ENCODE results near the gene TRIM62.
"Not testable (repeated sequence)": the region's sequence is repeated elsewhere in the genome, so short reads cannot be mapped to it uniquely, and the experiment has no call there.

The TRIM62 gene

DNA sequence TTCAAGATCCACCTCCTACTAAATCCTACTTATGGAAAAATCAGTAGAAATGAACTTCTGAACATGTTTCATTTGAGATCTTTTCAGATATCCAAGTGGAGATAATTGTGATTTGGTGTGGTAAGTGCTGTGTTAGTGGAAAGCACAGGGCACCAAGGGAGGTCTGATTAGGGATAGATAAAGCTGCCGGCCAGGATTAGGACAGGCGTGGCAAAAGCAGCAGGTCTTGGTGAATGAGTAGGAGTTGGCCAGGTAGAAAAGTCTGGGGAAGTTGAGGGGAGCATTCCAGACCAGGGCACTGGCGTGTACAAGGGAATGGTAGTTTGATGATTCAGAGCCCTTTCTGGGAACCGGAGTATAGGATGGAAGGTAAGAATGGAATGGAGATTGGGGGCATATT is 53.1 kb downstream of the TRIM62 start:
- H3K36me3 ChIP-seq (ENCODE audit: insufficient read depth, low read length) = no peaks in the 10 kb centered on the region; the same call in 1 of the 2 replicates
- ATAC-seq (ENCODE audit: insufficient read depth, low read depth) = no peak
- H3K4me3 ChIP-seq (ENCODE audit: low read depth in 1 of 2, low read length in 2 of 2) = peak overlapping the region in 1 of 2 experiments; percentile 95; a peak in 2 of 4 replicates
- H3K9ac ChIP-seq (ENCODE audit: low read depth, low read length) = no peak overlapping the region; the same call in 1 of the 2 replicates
- H4K20me1 ChIP-seq (ENCODE audit: insufficient read depth, low read length) = peaks cover 2% of the 10 kb centered on the region; the same call in 1 of the 2 replicates
- no peaks in the 10 kb centered on the region for H3K9me3 ChIP-seq (ENCODE audit: insufficient read depth, low read length, severe bottlenecking)
- H3K79me2 ChIP-seq (ENCODE audit: insufficient read depth, low read length) = peaks cover 28% of the 10 kb centered on the region
- TF ChIP-seq CTCF (IDR thresholded peaks at IDR 0.05; ENCODE audit: borderline replicate concordance, extremely low read depth, low read length, poor library complexity, severe bottlenecking) (no peak), EZH2 (IDR thresholded peaks at IDR 0.05; ENCODE audit: borderline replicate concordance, low read depth, low read length, severe bottlenecking) (no peak)
- H2AFZ ChIP-seq (ENCODE audit: low read depth, low read length) = no peak overlapping the region
- H3K4me2 ChIP-seq (ENCODE audit: insufficient read depth, low read length) = peak overlapping the region; percentile 94
- no peak for DNase-seq
- H3K27me3 ChIP-seq (ENCODE audit: insufficient read depth, low read length, poor library complexity) = no peaks in the 10 kb centered on the region
- peaks cover 46% of the 10 kb centered on the region for H3K4me1 ChIP-seq (ENCODE audit: insufficient read depth, low read length)
- H3K27ac ChIP-seq (ENCODE audit: low read length) = peak overlapping the region; percentile 96

DNA sequence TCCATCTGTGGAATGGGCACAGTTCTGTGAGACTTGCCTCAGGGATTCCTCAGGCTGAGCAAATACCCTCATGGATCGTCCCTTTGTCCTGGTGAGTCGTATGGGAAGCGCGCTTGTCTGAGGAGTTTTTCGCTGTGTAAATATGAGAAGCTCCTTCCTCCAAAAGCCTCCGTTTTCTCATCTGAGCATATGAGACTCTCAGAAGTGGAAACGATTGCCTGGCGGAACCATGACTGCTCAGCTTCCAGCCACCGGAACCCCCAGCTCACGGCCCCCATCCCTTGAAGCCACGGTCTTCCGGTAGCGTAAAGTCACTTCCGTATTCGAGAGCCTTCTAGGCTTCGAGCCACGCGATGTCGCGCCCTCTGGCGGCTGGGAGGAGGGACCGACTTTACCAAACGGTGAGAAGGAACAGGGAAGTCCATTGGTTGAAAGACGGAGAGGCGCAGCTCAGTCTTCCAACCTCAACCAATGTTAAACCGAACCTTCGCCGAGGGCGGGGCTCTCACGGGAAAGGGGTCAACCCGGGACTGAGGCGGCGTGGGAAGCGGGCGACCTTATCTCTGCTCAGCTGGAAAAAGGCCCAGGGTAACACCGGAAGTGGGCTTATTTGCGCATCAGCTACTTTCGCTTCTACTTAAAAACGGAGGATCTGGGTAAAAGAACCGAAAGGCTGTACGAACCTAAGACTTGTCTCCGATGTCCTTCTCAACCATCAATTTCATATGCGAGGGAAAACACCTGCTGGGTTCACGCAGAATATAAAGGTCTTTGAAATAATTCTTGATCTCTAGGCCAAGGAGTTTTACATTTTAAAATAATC is 54.6 kb downstream of the TRIM62 start:
- Histone ChIP-seq H4K20me1 (ENCODE audit: insufficient read depth, low read length) (no peaks in the 10 kb centered on the region), H2AFZ (ENCODE audit: low read depth, low read length) (peak overlapping the region; percentile 98), H3K4me3 (ENCODE audit: low read depth in 1 of 2, low read length in 2 of 2) (peak overlapping the region; percentile 93 to 95), H3K9ac (ENCODE audit: low read depth, low read length) (peak overlapping the region; percentile 88), H3K4me2 (ENCODE audit: insufficient read depth, low read length) (peak overlapping the region; percentile 94), H3K27ac (ENCODE audit: low read length) (peak overlapping the region; percentile 99), H3K9me3 (ENCODE audit: insufficient read depth, low read length, severe bottlenecking) (no peaks in the 10 kb centered on the region), H3K79me2 (ENCODE audit: insufficient read depth, low read length) (peaks cover 28% of the 10 kb centered on the region), H3K4me1 (ENCODE audit: insufficient read depth, low read length) (peaks cover 46% of the 10 kb centered on the region), H3K27me3 (ENCODE audit: insufficient read depth, low read length, poor library complexity) (no peaks in the 10 kb centered on the region), H3K36me3 (ENCODE audit: insufficient read depth, low read length) (no peaks in the 10 kb centered on the region; the same call in 1 of the 2 replicates)
- TF ChIP-seq CTCF (IDR thresholded peaks at IDR 0.05; ENCODE audit: borderline replicate concordance, extremely low read depth, low read length, poor library complexity, severe bottlenecking) (peak; percentile 100), EZH2 (IDR thresholded peaks at IDR 0.05; ENCODE audit: borderline replicate concordance, low read depth, low read length, severe bottlenecking) (no peak)
- peak; percentile 93 for ATAC-seq (ENCODE audit: insufficient read depth, low read depth)
- peak; percentile 100 for DNase-seq

GRCh38 chr1:33126411-33127000 is 55.3 kb downstream of the TRIM62 start:
- peaks cover 46% of the 10 kb centered on the region for H3K4me1 ChIP-seq (ENCODE audit: insufficient read depth, low read length)
- H3K9ac ChIP-seq (ENCODE audit: low read depth, low read length) = peak overlapping the region; percentile 88
- H3K4me3 ChIP-seq (ENCODE audit: low read depth in 1 of 2, low read length in 2 of 2) = peak overlapping the region; percentile 93 to 95
- H3K36me3 ChIP-seq (ENCODE audit: insufficient read depth, low read length) = no peaks in the 10 kb centered on the region
- H3K4me2 ChIP-seq (ENCODE audit: insufficient read depth, low read length) = peak overlapping the region; percentile 77
- peaks cover 28% of the 10 kb centered on the region for H3K79me2 ChIP-seq (ENCODE audit: insufficient read depth, low read length)
- H3K27ac ChIP-seq (ENCODE audit: low read length) = peak overlapping the region; percentile 99
- H3K9me3 ChIP-seq (ENCODE audit: insufficient read depth, low read length, severe bottlenecking) = no peaks in the 10 kb centered on the region
- no peaks in the 10 kb centered on the region for H4K20me1 ChIP-seq (ENCODE audit: insufficient read depth, low read length)
- TF ChIP-seq CTCF (IDR thresholded peaks at IDR 0.05; ENCODE audit: borderline replicate concordance, extremely low read depth, low read length, poor library complexity, severe bottlenecking) = no peak
- TF ChIP-seq EZH2 (IDR thresholded peaks at IDR 0.05; ENCODE audit: borderline replicate concordance, low read depth, low read length, severe bottlenecking) = no peak
- no peaks in the 10 kb centered on the region for H3K27me3 ChIP-seq (ENCODE audit: insufficient read depth, low read length, poor library complexity)
- DNase-seq = no peak
- peak overlapping the region; percentile 98 for H2AFZ ChIP-seq (ENCODE audit: low read depth, low read length)
- no peak for ATAC-seq (ENCODE audit: insufficient read depth, low read depth)

DNA sequence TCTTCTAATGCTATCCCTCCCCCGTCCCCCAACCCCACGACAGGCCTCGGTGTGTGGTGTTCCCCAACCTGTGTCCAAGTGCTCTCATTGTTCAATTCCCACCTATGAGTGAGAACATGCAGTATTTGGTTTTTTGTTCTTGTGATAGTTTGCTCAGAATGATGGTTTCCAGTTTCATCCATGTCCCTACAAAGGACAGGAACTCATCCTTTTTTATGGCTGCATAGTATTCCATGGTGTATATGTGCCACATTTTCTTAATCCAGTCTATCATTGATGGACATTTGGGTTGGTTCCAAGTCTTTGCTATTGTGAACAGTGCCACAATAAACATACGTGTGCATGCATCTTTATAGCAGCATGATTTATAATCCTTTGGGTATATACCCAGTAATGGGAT is 57.2 kb downstream of the TRIM62 start:
- H3K4me2 ChIP-seq (ENCODE audit: insufficient read depth, low read length); H3K27me3 ChIP-seq (ENCODE audit: insufficient read depth, low read length, poor library complexity); DNase-seq; H4K20me1 ChIP-seq (ENCODE audit: insufficient read depth, low read length); H2AFZ ChIP-seq (ENCODE audit: low read depth, low read length); H3K36me3 ChIP-seq (ENCODE audit: insufficient read depth, low read length); H3K9ac ChIP-seq (ENCODE audit: low read depth, low read length); H3K9me3 ChIP-seq (ENCODE audit: insufficient read depth, low read length, severe bottlenecking); H3K4me3 ChIP-seq (ENCODE audit: low read depth in 1 of 2, low read length in 2 of 2); H3K27ac ChIP-seq (ENCODE audit: low read length); ATAC-seq (ENCODE audit: insufficient read depth, low read depth): not testable (repeated sequence)
- H3K79me2 ChIP-seq (ENCODE audit: insufficient read depth, low read length) = peaks cover 28% of the 10 kb centered on the region
- H3K4me1 ChIP-seq (ENCODE audit: insufficient read depth, low read length) = peaks cover 34% of the 10 kb centered on the region

Data from DND-41 (cell line).